Measurements from ENCODE around the gene CARHSP1. TPM values are rescaled to one million over a fixed set of nuclear protein-coding genes. Genes with fewer than 3 reads are reported as not detected.

CARHSP1 gene
- total and polyA plus RNA-seq, 2 of the 8 experiments (the other 6 are each of a cell fraction or from before 2014, with no cell fraction given): 292 to 300 TPM

- H3K4me1 ChIP-seq (replicated peaks in 1 of 4; ENCODE audit: control insufficient read depth in 3 of 4, insufficient read depth in 4 of 4, low read length in 3 of 4): peaks cover 15 to 39% (median 25%) of the 10 kb centered on the region in 4 experiments
- 85% methylated on average over 25 of the region's 25 CpGs; no CpG with 5 or more reads in 1 of the 2 experiments for WGBS, 2 experiments (ENCODE audit: extremely low coverage in 1 of 2, insufficient coverage in 1 of 2, insufficient read length in 1 of 2, insufficient replicate concordance in 2 of 2, low coverage in 1 of 2, low lambda C conversion rate in 2 of 2, missing lambda C conversion rate in 1 of 2)
- TF ChIP-seq RAD21 (IDR thresholded peaks at IDR 0.05 in 1 of 2, conservative IDR thresholded peaks at IDR 0.05 in 1 of 2; ENCODE audit: low read depth in 2 of 2, low read length in 2 of 2) (no peak), TAF1 (IDR thresholded peaks at IDR 0.05; ENCODE audit: low read depth, low read length) (no peak), SIRT6 (IDR thresholded peaks at IDR 0.05; ENCODE audit: low read length) (no peak), CBX8 (IDR thresholded peaks at IDR 0.05; ENCODE audit: borderline replicate concordance, low read depth, low read length) (no peak), CREB1 (IDR thresholded peaks at IDR 0.05) (no peak), HDAC2 (IDR thresholded peaks at IDR 0.05; ENCODE audit: borderline replicate concordance in 1 of 2, low read depth in 2 of 2, low read length in 2 of 2) (no peak), ATF3 (IDR thresholded peaks at IDR 0.05; ENCODE audit: insufficient read depth, low read depth, low read length) (no peak), EZH2 (IDR thresholded peaks at IDR 0.05; ENCODE audit: low read depth, low read length, severe bottlenecking) (no peak), JUN (IDR thresholded peaks at IDR 0.05; ENCODE audit: low read depth, low read length) (no peak), SP2 (IDR thresholded peaks at IDR 0.05; ENCODE audit: low read length) (no peak)
Observed at GRCh38 chr16:8859913-8860881, 8.6 kb downstream of the CARHSP1 start.

More at GRCh38 chr16:8859913-8860881, 8.6 kb downstream of the CARHSP1 start:
- Histone ChIP-seq H2BK5ac (ENCODE audit: low read depth, low read length) (no peak overlapping the region), H2AFZ (ENCODE audit: low read length) (no peak overlapping the region), H3K4me3 (ENCODE audit: extremely low read depth in 1 of 4, insufficient read depth in 2 of 4, low read depth in 3 of 4, low read length in 4 of 4) (no peak overlapping the region), H3K9ac (replicated peaks in 1 of 4; ENCODE audit: extremely low read depth in 1 of 4, low read depth in 3 of 4, low read length in 3 of 4) (no peak overlapping the region), H3K14ac (ENCODE audit: insufficient read length) (no peak overlapping the region), H2BK15ac (ENCODE audit: low read length) (no peak overlapping the region), H2BK20ac (ENCODE audit: low read length) (no peak overlapping the region), H3K4ac (replicated peaks; ENCODE audit: insufficient read length, low read depth, low read length) (no peak overlapping the region), H4K8ac (ENCODE audit: extremely low read depth, insufficient read depth, low read length) (0 out of 2 replicates have a peak overlapping the region, but pooled peaks have one; percentile 8), H2AK5ac (ENCODE audit: low read depth, low read length) (no peak overlapping the region), H2BK120ac (replicated peaks; ENCODE audit: low read depth, low read length) (no peak overlapping the region), H3K18ac (ENCODE audit: extremely low read depth, low read length) (no peak overlapping the region), H3K4me2 (ENCODE audit: insufficient read depth in 1 of 2, low read depth in 2 of 2, low read length in 2 of 2) (no peak overlapping the region), H3K36me3 (ENCODE audit: control insufficient read depth in 2 of 4, insufficient read depth in 4 of 4, low read length in 3 of 4) (peaks cover 22 to 56% (median 35%) of the 10 kb centered on the region in 4 experiments), H3K27ac (ENCODE audit: low read depth, low read length) (no peak overlapping the region), H4K20me1 (replicated peaks in 1 of 2; ENCODE audit: control insufficient read depth in 1 of 2, insufficient read depth in 2 of 2, low read length in 2 of 2) (peaks cover 47 to 53% of the 10 kb centered on the region in 2 experiments), H4K91ac (replicated peaks; ENCODE audit: insufficient read length, low read length) (no peak overlapping the region), H3K9me3 (ENCODE audit: insufficient read depth in 2 of 2, low read depth in 1 of 2, low read length in 1 of 2) (no peaks in the 10 kb centered on the region), H3K23me2 (ENCODE audit: low read depth, low read length) (peaks cover 4% of the 10 kb centered on the region; the same call in 1 of the 2 replicates), H3K79me1 (ENCODE audit: low read depth, low read length) (peaks cover 37% of the 10 kb centered on the region), H3K23ac (ENCODE audit: insufficient read length) (no peak overlapping the region), H3K27me3 (replicated peaks in 1 of 4; ENCODE audit: control insufficient read depth in 3 of 4, extremely low read depth in 1 of 4, insufficient read depth in 3 of 4, low read length in 3 of 4) (no peaks in the 10 kb centered on the region), H3K56ac (replicated peaks; ENCODE audit: insufficient read length, low read depth, low read length) (no peak overlapping the region), H3K79me2 (ENCODE audit: control insufficient read depth in 1 of 2, insufficient read depth in 2 of 2, low read length in 2 of 2) (peaks cover 45 to 75% of the 10 kb centered on the region in 2 experiments), H4K5ac (ENCODE audit: insufficient read length, low read depth, low read length) (no peak overlapping the region), H2BK12ac (ENCODE audit: low read depth, low read length) (no peak overlapping the region)
- DNase-seq (ENCODE audit: low read depth in 1 of 2, low spot score in 2 of 2) (no peak), FAIRE-seq (no peak)
- ChIA-PET CTCF (ENCODE audit: partially characterized antibody) (interaction anchor here (0.7 to 4.2 kb wide), 7 partner anchors 7 to 22 kb away, joined by 3 to 21 read pairs (median 4); partner anchors contain the start of gene CARHSP1), POLR2A (ENCODE audit: partially characterized antibody) (interaction anchor here (0.6 to 29.1 kb wide), 6 partner anchors 2 to 244 kb away, joined by 3 to 456 read pairs (median 4); partner anchors contain the start of genes CARHSP1 and LITAFD)
